ENCODE measurements around the gene TAL1.

TAL1 gene

GRCh38 chr1:47229031-47229885 lies 2.8 kb downstream of the TAL1 start:
- DNase-seq: no peak

GRCh38 chr1:47228644-47229030 lies 3.4 kb downstream of the TAL1 start:
- DNase-seq: no peak

GRCh38 chr1:47227341-47228232 lies 4.4 kb downstream of the TAL1 start:
- no peak for DNase-seq

GRCh38 chr1:47226839-47227215 lies 5.2 kb downstream of the TAL1 start:
- no peak for DNase-seq

- no peak for DNase-seq
Measured at GRCh38 chr1:47226121-47226838, 5.7 kb downstream of the TAL1 start.

GRCh38 chr1:47225430-47226100 lies 6.5 kb downstream of the TAL1 start:
- no peak for DNase-seq

- DNase-seq: no peak
Measured at GRCh38 chr1:47224676-47225399, 7.2 kb downstream of the TAL1 start.

GRCh38 chr1:47223921-47224675 lies 7.9 kb downstream of the TAL1 start:
- no peak for DNase-seq

GRCh38 chr1:47223174-47223920 lies 8.7 kb downstream of the TAL1 start:
- no peak for DNase-seq

GRCh38 chr1:47222476-47222875 lies 9.5 kb downstream of the TAL1 start:
- DNase-seq: no peak

- DNase-seq: no peak
Measured at GRCh38 chr1:47219590-47220220, 12.3 kb downstream of the TAL1 start.

- DNase-seq: no peak
Measured at GRCh38 chr1:47219001-47219400, 13.0 kb downstream of the TAL1 start.

GRCh38 chr1:47216278-47217059 lies 15.6 kb downstream of the TAL1 start:
- no peak for DNase-seq

- no peak for DNase-seq
Measured at GRCh38 chr1:47215713-47216112, 16.3 kb downstream of the TAL1 start.

GRCh38 chr1:47214549-47214948 lies 17.5 kb downstream of the TAL1 start:
- DNase-seq: no peak

- DNase-seq: no peak
Measured at GRCh38 chr1:47213230-47213963, 18.6 kb downstream of the TAL1 start.

GRCh38 chr1:47212636-47213229 lies 19.3 kb downstream of the TAL1 start:
- no peak for DNase-seq

- no peak for DNase-seq
Measured at GRCh38 chr1:47211796-47212269, 20.2 kb downstream of the TAL1 start.
